ENCODE data around the gene CEP41. TPM values are rescaled to one million over a fixed set of nuclear protein-coding genes. Genes with fewer than 3 reads are reported as not detected.

CEP41 gene
- total and polyA plus RNA-seq, 10 of the 15 experiments (the other 5 are each of a cell fraction or from before 2014, with no cell fraction given) = 11.4 to 43.0 (median 24.7) TPM

DNA sequence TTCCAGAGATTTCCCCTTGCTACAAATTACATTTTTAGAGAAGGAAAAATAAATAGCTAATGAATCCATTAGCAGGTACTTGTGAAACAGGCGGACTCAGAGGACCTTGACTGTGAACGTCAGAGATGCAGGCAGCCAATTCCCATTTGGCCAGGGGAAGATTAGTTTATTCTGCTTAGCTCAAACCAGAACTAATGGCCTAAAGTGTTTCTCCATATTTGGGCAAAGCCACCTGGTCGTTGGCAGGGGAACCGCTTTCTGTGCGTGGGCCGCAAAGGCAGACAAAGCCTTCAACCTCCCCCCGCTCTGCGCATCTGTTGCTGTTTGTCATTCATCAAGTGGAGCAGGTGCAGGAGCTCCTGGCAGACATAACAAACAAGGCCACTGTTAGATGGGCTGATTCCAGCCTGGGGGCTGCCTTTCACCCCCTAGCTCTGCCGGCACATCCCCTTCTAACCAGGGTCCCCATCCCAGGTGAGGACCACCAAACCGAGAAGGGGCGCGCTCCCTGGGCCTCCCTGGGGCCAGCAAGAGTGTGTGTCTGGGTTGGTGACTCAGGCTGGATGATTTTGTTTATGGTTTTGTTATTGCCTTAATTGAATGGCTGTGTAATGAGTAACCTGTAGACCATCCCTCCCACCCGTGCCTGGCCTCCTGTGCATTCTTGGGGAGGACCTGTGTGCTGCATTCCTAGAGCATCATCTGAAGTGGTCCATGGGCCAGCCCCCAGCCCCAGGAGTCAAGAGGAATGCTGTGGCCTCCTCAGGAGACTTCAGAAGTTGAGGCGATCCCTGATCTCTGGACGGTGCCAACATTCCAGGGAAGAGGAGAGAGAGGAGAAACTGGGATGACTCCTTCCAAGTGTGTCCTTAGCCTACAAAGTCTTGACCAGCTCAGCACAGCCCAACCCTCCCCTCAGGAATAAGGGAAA lies 75.0 kb downstream of the CEP41 start (continued):
- TF ChIP-seq MYB (IDR thresholded peaks at IDR 0.05; ENCODE audit: borderline replicate concordance, low read depth, low read length) = no peak
- TF ChIP-seq PML (IDR thresholded peaks at IDR 0.05; ENCODE audit: low read length) = no peak
- peak; percentile 65; the same call in 1 of the 3 replicates for TF ChIP-seq POU2F2 (IDR thresholded peaks at IDR 0.05; ENCODE audit: borderline replicate concordance, low read depth, low read length)
- TF ChIP-seq ZBTB4 (CRISPR knock-in tag; IDR thresholded peaks at IDR 0.05) = no peak
- TF ChIP-seq ZBED1 (IDR thresholded peaks at IDR 0.05; ENCODE audit: borderline replicate concordance) = 0 out of 2 replicates have a peak, but pooled peaks have one; percentile 20
- no peak for TF ChIP-seq EZH2 (IDR thresholded peaks at IDR 0.05; ENCODE audit: borderline replicate concordance, control insufficient read depth, low read depth, low read length)
- TF ChIP-seq, protein P1, sequence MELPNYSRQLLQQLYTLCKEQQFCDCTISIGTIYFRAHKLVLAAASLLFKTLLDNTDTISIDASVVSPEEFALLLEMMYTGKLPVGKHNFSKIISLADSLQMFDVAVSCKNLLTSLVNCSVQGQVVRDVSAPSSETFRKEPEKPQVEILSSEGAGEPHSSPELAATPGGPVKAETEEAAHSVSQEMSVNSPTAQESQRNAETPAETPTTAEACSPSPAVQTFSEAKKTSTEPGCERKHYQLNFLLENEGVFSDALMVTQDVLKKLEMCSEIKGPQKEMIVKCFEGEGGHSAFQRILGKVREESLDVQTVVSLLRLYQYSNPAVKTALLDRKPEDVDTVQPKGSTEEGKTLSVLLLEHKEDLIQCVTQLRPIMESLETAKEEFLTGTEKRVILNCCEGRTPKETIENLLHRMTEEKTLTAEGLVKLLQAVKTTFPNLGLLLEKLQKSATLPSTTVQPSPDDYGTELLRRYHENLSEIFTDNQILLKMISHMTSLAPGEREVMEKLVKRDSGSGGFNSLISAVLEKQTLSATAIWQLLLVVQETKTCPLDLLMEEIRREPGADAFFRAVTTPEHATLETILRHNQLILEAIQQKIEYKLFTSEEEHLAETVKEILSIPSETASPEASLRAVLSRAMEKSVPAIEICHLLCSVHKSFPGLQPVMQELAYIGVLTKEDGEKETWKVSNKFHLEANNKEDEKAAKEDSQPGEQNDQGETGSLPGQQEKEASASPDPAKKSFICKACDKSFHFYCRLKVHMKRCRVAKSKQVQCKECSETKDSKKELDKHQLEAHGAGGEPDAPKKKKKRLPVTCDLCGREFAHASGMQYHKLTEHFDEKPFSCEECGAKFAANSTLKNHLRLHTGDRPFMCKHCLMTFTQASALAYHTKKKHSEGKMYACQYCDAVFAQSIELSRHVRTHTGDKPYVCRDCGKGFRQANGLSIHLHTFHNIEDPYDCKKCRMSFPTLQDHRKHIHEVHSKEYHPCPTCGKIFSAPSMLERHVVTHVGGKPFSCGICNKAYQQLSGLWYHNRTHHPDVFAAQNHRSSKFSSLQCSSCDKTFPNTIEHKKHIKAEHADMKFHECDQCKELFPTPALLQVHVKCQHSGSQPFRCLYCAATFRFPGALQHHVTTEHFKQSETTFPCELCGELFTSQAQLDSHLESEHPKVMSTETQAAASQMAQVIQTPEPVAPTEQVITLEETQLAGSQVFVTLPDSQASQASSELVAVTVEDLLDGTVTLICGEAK (IDR thresholded peaks at IDR 0.05; ENCODE audit: borderline replicate concordance) = no peak
- TF ChIP-seq PBX3 (IDR thresholded peaks at IDR 0.05; ENCODE audit: insufficient replicate concordance, low read depth, low read length) = peak; percentile 77
- no peak for TF ChIP-seq ZNF592 (IDR thresholded peaks at IDR 0.05)
- TF ChIP-seq TAF1 (IDR thresholded peaks at IDR 0.05; ENCODE audit: borderline replicate concordance, low read depth, low read length) = no peak; the same call in 1 of the 2 replicates
- TF ChIP-seq MTA3 (IDR thresholded peaks at IDR 0.05; ENCODE audit: borderline replicate concordance, low read length) = no peak
- peak; percentile 51 for TF ChIP-seq NFIC (IDR thresholded peaks at IDR 0.05; ENCODE audit: low read depth, low read length)
- TF ChIP-seq JUNB (IDR thresholded peaks at IDR 0.05) = no peak
- TF ChIP-seq TCF7 (IDR thresholded peaks at IDR 0.05; ENCODE audit: borderline replicate concordance) = no peak
- TF ChIP-seq ZNF384 (IDR thresholded peaks at IDR 0.05; ENCODE audit: borderline replicate concordance, low read depth, low read length) = no peak

Data from GM12878 (cell line).